Measurements from ENCODE around the gene KPNA6.

DNA sequence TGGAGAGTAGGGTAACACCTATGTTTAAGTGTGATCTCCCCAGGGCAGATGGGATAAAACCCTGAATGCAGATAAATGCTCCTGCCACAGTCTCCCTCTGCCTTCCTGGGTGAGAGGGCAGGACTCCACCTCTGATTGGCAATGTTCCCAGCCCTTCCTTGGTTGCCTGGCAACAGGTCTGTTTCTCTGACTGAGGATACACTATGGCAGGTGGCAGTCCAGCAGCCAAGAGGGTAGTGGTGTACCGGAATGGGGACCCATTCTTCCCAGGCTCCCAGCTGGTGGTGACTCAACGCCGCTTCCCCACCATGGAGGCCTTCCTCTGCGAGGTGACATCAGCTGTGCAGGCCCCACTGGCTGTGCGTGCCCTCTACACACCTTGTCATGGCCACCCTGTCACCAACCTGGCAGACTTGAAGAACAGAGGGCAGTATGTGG is 101.1 kb downstream of the KPNA6 start, which contains the start of gene DCDC2B:
- TF ChIP-seq, protein P1, sequence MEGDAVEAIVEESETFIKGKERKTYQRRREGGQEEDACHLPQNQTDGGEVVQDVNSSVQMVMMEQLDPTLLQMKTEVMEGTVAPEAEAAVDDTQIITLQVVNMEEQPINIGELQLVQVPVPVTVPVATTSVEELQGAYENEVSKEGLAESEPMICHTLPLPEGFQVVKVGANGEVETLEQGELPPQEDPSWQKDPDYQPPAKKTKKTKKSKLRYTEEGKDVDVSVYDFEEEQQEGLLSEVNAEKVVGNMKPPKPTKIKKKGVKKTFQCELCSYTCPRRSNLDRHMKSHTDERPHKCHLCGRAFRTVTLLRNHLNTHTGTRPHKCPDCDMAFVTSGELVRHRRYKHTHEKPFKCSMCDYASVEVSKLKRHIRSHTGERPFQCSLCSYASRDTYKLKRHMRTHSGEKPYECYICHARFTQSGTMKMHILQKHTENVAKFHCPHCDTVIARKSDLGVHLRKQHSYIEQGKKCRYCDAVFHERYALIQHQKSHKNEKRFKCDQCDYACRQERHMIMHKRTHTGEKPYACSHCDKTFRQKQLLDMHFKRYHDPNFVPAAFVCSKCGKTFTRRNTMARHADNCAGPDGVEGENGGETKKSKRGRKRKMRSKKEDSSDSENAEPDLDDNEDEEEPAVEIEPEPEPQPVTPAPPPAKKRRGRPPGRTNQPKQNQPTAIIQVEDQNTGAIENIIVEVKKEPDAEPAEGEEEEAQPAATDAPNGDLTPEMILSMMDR (conservative IDR thresholded peaks at IDR 0.05; ENCODE audit: low read length), result no peak
- TF ChIP-seq EZH2phosphoT487 (IDR thresholded peaks at IDR 0.05; ENCODE audit: borderline replicate concordance, low read depth, low read length), result no peak
